H9 (cell line): Measurements from ENCODE around the gene HNMT. TPM values are rescaled to one million over a fixed set of nuclear protein-coding genes. Genes with fewer than 3 reads are reported as not detected.
"Not testable (repeated sequence)": the region's sequence is repeated elsewhere in the genome, so short reads cannot be mapped to it uniquely, and the experiment has no call there.

Experiments
- DNase-seq: peaks from one replicate; pipeline ENCODE4 v3.0.0-alpha.2; 2017
- H2AFZ ChIP-seq: one replicate; pipeline ENCODE4 v1.6.1; 2013; ENCODE audit warnings: mild to moderate bottlenecking, low read length, control low read depth, moderate library complexity
- H2AK5ac ChIP-seq: 2 replicates; pipeline ENCODE4 v1.6.1; 2013; ENCODE audit warnings: low read length, control low read depth, mixed read lengths; ENCODE audit not compliant: insufficient read length
- H2BK120ac ChIP-seq: one replicate; pipeline ENCODE4 v1.6.1; 2013; ENCODE audit warnings: low read depth, mild to moderate bottlenecking, low read length, control low read depth, inconsistent platforms; ENCODE audit not compliant: poor library complexity, severe bottlenecking
- H2BK12ac ChIP-seq: 2 replicates; pipeline ENCODE4 v1.6.1; 2013; ENCODE audit warnings: low read length, control low read depth, mixed read lengths, low read depth; ENCODE audit not compliant: insufficient read length
- H2BK15ac ChIP-seq: 2 replicates; pipeline ENCODE4 v1.6.1; 2013; ENCODE audit warnings: low read depth, low read length, control low read depth
- H2BK20ac ChIP-seq: one replicate; pipeline ENCODE4 v1.6.1; 2013; ENCODE audit warnings: low read depth, mild to moderate bottlenecking, low read length, control low read depth, inconsistent platforms; ENCODE audit not compliant: poor library complexity, severe bottlenecking
- H2BK5ac ChIP-seq: 2 replicates; pipeline ENCODE4 v1.6.1; 2013; ENCODE audit warnings: low read length, control low read depth, mixed read lengths; ENCODE audit not compliant: insufficient read length
- H3K14ac ChIP-seq: 2 replicates; pipeline ENCODE4 v1.6.1; 2013; ENCODE audit warnings: low read length, control low read depth; ENCODE audit not compliant: insufficient read depth
- H3K18ac ChIP-seq: 2 replicates; pipeline ENCODE4 v1.6.1; 2013; ENCODE audit warnings: low read depth, mild to moderate bottlenecking, mixed read lengths, low read length, control low read depth; ENCODE audit not compliant: insufficient read length
- H3K23ac ChIP-seq: 2 replicates; pipeline ENCODE4 v1.6.1; 2013; ENCODE audit warnings: low read length, control low read depth, mixed read lengths, low read depth; ENCODE audit not compliant: insufficient read length
- H3K23me2 ChIP-seq: 2 replicates; pipeline ENCODE4 v1.6.1; 2013; ENCODE audit warnings: low read depth, mild to moderate bottlenecking, mixed read lengths, low read length, control low read depth; ENCODE audit not compliant: insufficient read length, poor library complexity, severe bottlenecking
- H3K27ac ChIP-seq: 2 replicates; pipeline ENCODE4 v1.5.1; 2013; ENCODE audit warnings: low read length, control low read depth, mixed read lengths, low read depth; ENCODE audit not compliant: insufficient read length
- H3K27me3 ChIP-seq: 2 replicates; pipeline ENCODE4 v1.6.1; 2013; ENCODE audit warnings: low read length, control low read depth, inconsistent platforms; ENCODE audit not compliant: insufficient read depth
- H3K4ac ChIP-seq: 2 replicates; pipeline ENCODE4 v1.6.1; 2013; ENCODE audit warnings: low read depth, mild to moderate bottlenecking, control low read depth, inconsistent platforms, low read length, moderate library complexity
- H3K4me1 ChIP-seq: 2 replicates; pipeline ENCODE4 v1.6.1; 2013; ENCODE audit warnings: low read length, control low read depth, inconsistent platforms; ENCODE audit not compliant: insufficient read depth
- H3K4me2 ChIP-seq: 2 replicates; pipeline ENCODE4 v1.6.1; 2013; ENCODE audit warnings: low read length, control low read depth, mixed read lengths; ENCODE audit not compliant: insufficient read length, insufficient read depth
- H3K56ac ChIP-seq: 2 replicates; pipeline ENCODE4 v1.6.1; 2013; ENCODE audit warnings: low read depth, mild to moderate bottlenecking, mixed read lengths, low read length, control low read depth; ENCODE audit not compliant: insufficient read length
- H3K79me1 ChIP-seq: 2 replicates; pipeline ENCODE4 v1.6.1; 2013; ENCODE audit warnings: low read depth, mild to moderate bottlenecking, moderate library complexity, low read length, control low read depth, inconsistent platforms; ENCODE audit not compliant: insufficient read depth, poor library complexity, severe bottlenecking
- H3K79me2 ChIP-seq: 2 replicates; pipeline ENCODE4 v1.6.1; 2013; ENCODE audit warnings: low read length, control low read depth, inconsistent platforms; ENCODE audit not compliant: insufficient read depth
- H3K9ac ChIP-seq: 2 replicates; pipeline ENCODE4 v1.6.1; 2013; ENCODE audit warnings: low read length, control low read depth, mixed read lengths; ENCODE audit not compliant: insufficient read length; ENCODE audit errors: extremely low read depth
- H3K9me3 ChIP-seq: one replicate; pipeline ENCODE4 v1.6.1; 2013; ENCODE audit warnings: low read depth, low read length, inconsistent platforms; ENCODE audit not compliant: control insufficient read depth
- H3T11ph ChIP-seq: one replicate; pipeline ENCODE4 v1.6.1; 2013; ENCODE audit warnings: mild to moderate bottlenecking, low read length, control low read depth, inconsistent platforms
- H4K20me1 ChIP-seq: one replicate; pipeline ENCODE4 v1.6.1; 2013; ENCODE audit not compliant: control insufficient read depth, insufficient read length, insufficient read depth
- H4K5ac ChIP-seq: 2 replicates; pipeline ENCODE4 v1.6.1; 2013; ENCODE audit warnings: low read depth, mild to moderate bottlenecking, mixed read lengths, low read length, control low read depth; ENCODE audit not compliant: insufficient read length
- H4K8ac ChIP-seq: replicated peaks from 2 replicates; pipeline ENCODE4 v1.6.1; 2013; ENCODE audit warnings: low read length, control low read depth, mixed read lengths, low read depth; ENCODE audit not compliant: insufficient read length
- H4K91ac ChIP-seq: 2 replicates; pipeline ENCODE4 v1.6.1; 2013; ENCODE audit warnings: low read depth, mild to moderate bottlenecking, moderate library complexity, mixed read lengths, low read length, control low read depth; ENCODE audit not compliant: insufficient read length
- H3K27ac Mint-ChIP-seq, 3 experiments: 2 replicates in 2 of 3; 3 replicates in 1 of 3; pipeline ENCODE4 v1.8.0; 2020 to 2021; ENCODE audit warnings: mixed read lengths in 3 of 3, mild to moderate bottlenecking in 1 of 3, moderate library complexity in 1 of 3
- H3K27me3 Mint-ChIP-seq: 2 replicates; pipeline ENCODE4 v1.8.0; 2021; ENCODE audit warnings: low read depth, mild to moderate bottlenecking, moderate library complexity, mixed read lengths
- H3K36me3 Mint-ChIP-seq, 3 experiments: 2 replicates in 2 of 3; 3 replicates in 1 of 3; pipeline ENCODE4 v1.8.0; 2020 to 2021; ENCODE audit warnings: low read depth in 3 of 3, mixed read lengths in 3 of 3; ENCODE audit not compliant: insufficient read depth in 1 of 3
- H3K4me1 Mint-ChIP-seq, 2 experiments: 2 replicates each; pipeline ENCODE4 v1.8.0; 2020; ENCODE audit warnings: mixed read lengths in 2 of 2
- H3K4me3 Mint-ChIP-seq, 2 experiments: 2 replicates in 1 of 2; 3 replicates in 1 of 2; pipeline ENCODE4 v1.8.0; 2020 to 2021; ENCODE audit warnings: mild to moderate bottlenecking in 2 of 2, mixed read lengths in 2 of 2, moderate library complexity in 1 of 2
- H3K9me3 Mint-ChIP-seq, 2 experiments: 2 replicates in 1 of 2; 3 replicates in 1 of 2; pipeline ENCODE4 v1.8.0; 2020; ENCODE audit warnings: mild to moderate bottlenecking in 2 of 2, mixed read lengths in 2 of 2, moderate library complexity in 1 of 2
- WGBS: extraction: QIAGEN DNeasy Blood & Tissue Kit; methylation state at CpG from one replicate; pipeline ENCODE4 v1.1.7; 2013; ENCODE audit warnings: missing lambda C conversion rate, low lambda C conversion rate, mixed read lengths; ENCODE audit not compliant: insufficient read length; ENCODE audit errors: extremely low coverage; 5-methylcytosine and 5-hydroxymethylcytosine counted together
- total RNA-seq: library from RNA; stranded (reverse); gene quantifications from 2 replicates; pipeline ENCODE4 v1.2.1, GENCODE V29; 2021
- TF ChIP-seq, protein P1 (sequence below): fragments of 200-600 bp; sonication (generic); conservative IDR thresholded peaks from 3 replicates; pipeline ENCODE4 v1.8.0; 2021; ENCODE audit warnings: antibody characterized with exemption, mild to moderate bottlenecking

Gene HNMT
- total RNA-seq, 1 experiment from 2014 or later: 1.3 TPM

- TF ChIP-seq, protein P1, sequence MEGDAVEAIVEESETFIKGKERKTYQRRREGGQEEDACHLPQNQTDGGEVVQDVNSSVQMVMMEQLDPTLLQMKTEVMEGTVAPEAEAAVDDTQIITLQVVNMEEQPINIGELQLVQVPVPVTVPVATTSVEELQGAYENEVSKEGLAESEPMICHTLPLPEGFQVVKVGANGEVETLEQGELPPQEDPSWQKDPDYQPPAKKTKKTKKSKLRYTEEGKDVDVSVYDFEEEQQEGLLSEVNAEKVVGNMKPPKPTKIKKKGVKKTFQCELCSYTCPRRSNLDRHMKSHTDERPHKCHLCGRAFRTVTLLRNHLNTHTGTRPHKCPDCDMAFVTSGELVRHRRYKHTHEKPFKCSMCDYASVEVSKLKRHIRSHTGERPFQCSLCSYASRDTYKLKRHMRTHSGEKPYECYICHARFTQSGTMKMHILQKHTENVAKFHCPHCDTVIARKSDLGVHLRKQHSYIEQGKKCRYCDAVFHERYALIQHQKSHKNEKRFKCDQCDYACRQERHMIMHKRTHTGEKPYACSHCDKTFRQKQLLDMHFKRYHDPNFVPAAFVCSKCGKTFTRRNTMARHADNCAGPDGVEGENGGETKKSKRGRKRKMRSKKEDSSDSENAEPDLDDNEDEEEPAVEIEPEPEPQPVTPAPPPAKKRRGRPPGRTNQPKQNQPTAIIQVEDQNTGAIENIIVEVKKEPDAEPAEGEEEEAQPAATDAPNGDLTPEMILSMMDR: no peak
- Mint-ChIP-seq H3K9me3 (0 out of 5 replicates have a peak, but pooled peaks cover 3% of the 10 kb centered on the region in 2 experiments), H3K4me1 (peaks cover 3 to 7% of the 10 kb centered on the region in 2 experiments; a peak in 3 of 4 replicates), H3K27ac (no peak overlapping the region), H3K27me3 (no peaks in the 10 kb centered on the region), H3K36me3 (no peaks in the 10 kb centered on the region; a peak in 1 of 7 replicates), H3K4me3 (no peak overlapping the region)
- H2BK5ac ChIP-seq: no peak overlapping the region
- H2BK120ac ChIP-seq: no peak overlapping the region
- H3K14ac ChIP-seq: no peak overlapping the region
- H2AFZ ChIP-seq: no peak overlapping the region
- H4K20me1 ChIP-seq: no peaks in the 10 kb centered on the region
- H3K23ac ChIP-seq: no peak overlapping the region
- no peak overlapping the region for H3K56ac ChIP-seq
- no peaks in the 10 kb centered on the region for H3K27me3 ChIP-seq
- no peaks in the 10 kb centered on the region for H3K79me1 ChIP-seq
- H3K4me1 ChIP-seq: peaks cover 3% of the 10 kb centered on the region; the same call in 1 of the 2 replicates
- no peak overlapping the region for H3K27ac ChIP-seq
- H2BK20ac ChIP-seq: no peak overlapping the region
- no CpG with 5 or more reads among the region's 3 CpGs for WGBS
- H3T11ph ChIP-seq: no peak overlapping the region
- no peak overlapping the region for H4K8ac ChIP-seq
- no peak for DNase-seq
- no peak overlapping the region for H3K4ac ChIP-seq
- H3K23me2 ChIP-seq: no peaks in the 10 kb centered on the region
- no peak overlapping the region for H3K9ac ChIP-seq
- no peaks in the 10 kb centered on the region for H3K79me2 ChIP-seq
- no peak overlapping the region for H4K91ac ChIP-seq
- H2BK15ac ChIP-seq: no peak overlapping the region
- H2BK12ac ChIP-seq: no peak overlapping the region
- H3K18ac ChIP-seq: no peak overlapping the region
- no peak overlapping the region for H3K4me2 ChIP-seq
- no peak overlapping the region for H2AK5ac ChIP-seq
- no peaks in the 10 kb centered on the region for H3K9me3 ChIP-seq
- H4K5ac ChIP-seq: no peak overlapping the region
Observed at GRCh38 chr2:138042311-138042710, 78.0 kb downstream of the HNMT start.

DNA sequence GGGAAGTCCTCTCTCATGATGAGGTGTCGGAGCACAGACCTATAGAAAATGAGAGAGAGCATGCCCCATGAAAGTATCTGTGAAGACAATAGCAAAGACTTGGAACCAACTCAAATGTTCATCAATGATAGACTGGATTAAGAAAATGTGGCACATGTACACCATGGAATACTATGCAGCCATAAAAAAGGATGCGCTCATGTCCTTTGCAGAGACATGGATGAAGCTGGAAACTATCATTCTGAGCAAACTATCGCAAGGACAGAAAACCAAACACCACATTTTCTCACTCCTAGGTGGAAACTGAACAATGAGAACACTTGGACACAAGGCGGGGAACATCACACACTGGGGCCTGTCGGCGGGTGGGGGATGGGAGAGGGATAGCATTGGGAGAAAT is 79.3 kb downstream of the HNMT start:
- H3K23me2 ChIP-seq, H2BK20ac ChIP-seq, H3K27ac ChIP-seq, H3K56ac ChIP-seq, H3K4me1 ChIP-seq, H4K5ac ChIP-seq, H2BK12ac ChIP-seq, H3K9ac ChIP-seq, H4K91ac ChIP-seq, H3T11ph ChIP-seq, H3K27ac Mint-ChIP-seq, H2AK5ac ChIP-seq, H3K27me3 Mint-ChIP-seq, H2BK120ac ChIP-seq, H3K9me3 ChIP-seq, H3K4me1 Mint-ChIP-seq, H3K4ac ChIP-seq, H4K20me1 ChIP-seq, H3K4me3 Mint-ChIP-seq, H3K79me1 ChIP-seq, H3K14ac ChIP-seq, H3K27me3 ChIP-seq, H2BK15ac ChIP-seq, H3K79me2 ChIP-seq, DNase-seq, H2AFZ ChIP-seq, H4K8ac ChIP-seq, H2BK5ac ChIP-seq, H3K9me3 Mint-ChIP-seq, H3K4me2 ChIP-seq, H3K36me3 Mint-ChIP-seq, H3K23ac ChIP-seq, H3K18ac ChIP-seq: not testable (repeated sequence)
- no CpG with 5 or more reads among the region's 6 CpGs for WGBS
